HepG2 (cell line): Measurements from ENCODE around the gene CLDN18. TPM values are rescaled to one million over a fixed set of nuclear protein-coding genes. Genes with fewer than 3 reads are reported as not detected.
A peak's percentile ranks its signal among the peaks of the same experiment; 100 is the strongest.

Source experiments
- ATAC-seq: fragments of 200-7000 bp; cut with Tn5 transposase; 3 replicates; pipeline ENCODE4 v1.9.1; 2020; ENCODE audit warnings: mild to moderate bottlenecking, moderate library complexity
- BruUV-seq: library from RNA; stranded (reverse); fragments of 400-500 nt; replicated peaks from 2 replicates; lab custom pipeline; 2021; lab: Mats Ljungman, UMichigan
- CTCF ChIA-PET: fragments of 300-600 bp; formaldehyde crosslinking; extraction: SDS; loops from one replicate; lab custom pipeline; 2021; ENCODE audit warnings: low total read pairs, inconsistent platforms, low intra/inter-chr PET ratio; lab: Yijun Ruan, JAX
- POLR2A ChIA-PET: fragments of 350-600 bp; sonication (Branson Sonifier 250); formaldehyde crosslinking; loops from one replicate; lab custom pipeline; 2020; ENCODE audit warnings: antibody characterized with exemption, inconsistent platforms; lab: Yijun Ruan, JAX
- DNase-seq: peaks from one replicate; pipeline ENCODE4 v3.0.0-alpha.2; 2015; ENCODE audit warnings: low spot score
- FAIRE-seq: peaks from 3 replicates; lab custom pipeline; 2011; peaks lifted over from hg19 to GRCh38; lab: Jason Lieb, UNC
- H2AFZ ChIP-seq: one replicate; pipeline ENCODE4 v1.6.1; 2011; ENCODE audit warnings: low read length, inconsistent platforms
- H3K27ac ChIP-seq: fragments of 300-600 bp; 3 replicates; pipeline ENCODE4 v1.8.0; 2011; ENCODE audit warnings: mixed run types, mild to moderate bottlenecking, mixed read lengths, low read length, inconsistent platforms; ENCODE audit not compliant: insufficient read depth; ENCODE audit errors: extremely low read length
- H3K27me3 ChIP-seq, 2 experiments: fragments of 200-600 bp in 1 of 2; 2 replicates in 1 of 2; 3 replicates in 1 of 2; pipeline versions ENCODE4 v1.6.0 to v1.8.0; 2011; ENCODE audit warnings: low read length in 2 of 2, mild to moderate bottlenecking in 2 of 2, moderate library complexity in 2 of 2, inconsistent platforms in 1 of 2; ENCODE audit not compliant: insufficient read depth in 2 of 2, control insufficient read depth in 1 of 2
- H3K36me3 ChIP-seq, 2 experiments: fragments of 200-600 bp in 1 of 2; replicated peaks in 1 of 2; 2 replicates in 1 of 2; 3 replicates in 1 of 2; pipeline versions ENCODE4 v1.5.1 to v1.8.0; 2011; ENCODE audit warnings: low read length in 2 of 2, inconsistent platforms in 1 of 2; ENCODE audit not compliant: insufficient read depth in 2 of 2, control insufficient read depth in 1 of 2
- H3K4me1 ChIP-seq: 2 replicates; pipeline ENCODE4 v1.5.1; 2012; ENCODE audit warnings: low read length, inconsistent platforms; ENCODE audit not compliant: insufficient read depth
- H3K4me2 ChIP-seq: 2 replicates; pipeline ENCODE4 v1.6.0; 2011; ENCODE audit warnings: low read depth, low read length, inconsistent platforms
- H3K4me3 ChIP-seq, 3 experiments: fragments of 200-600 bp in 1 of 3; sonication (generic), shearing (Covaris generic) in 1 of 3; replicated peaks in 1 of 3; 2 replicates each; pipeline ENCODE4 v1.5.1; 2011 to 2016; ENCODE audit warnings: low read length in 3 of 3, inconsistent platforms in 2 of 3, low read depth in 2 of 3, mild to moderate bottlenecking in 2 of 3, control low read depth in 1 of 3, mixed read lengths in 1 of 3; ENCODE audit not compliant: insufficient read depth in 1 of 3
- H3K79me2 ChIP-seq: one replicate; pipeline ENCODE4 v1.6.1; 2011; ENCODE audit warnings: low read length, inconsistent platforms; ENCODE audit not compliant: insufficient read depth
- H3K9ac ChIP-seq: 2 replicates; pipeline ENCODE4 v1.6.0; 2011; ENCODE audit warnings: mild to moderate bottlenecking, low read depth, low read length, inconsistent platforms; ENCODE audit not compliant: insufficient read depth
- H3K9me3 ChIP-seq: 2 replicates; pipeline ENCODE4 v1.5.1; 2012; ENCODE audit warnings: mild to moderate bottlenecking, low read length
- H4K20me1 ChIP-seq: 2 replicates; pipeline ENCODE4 v1.6.0; 2011; ENCODE audit warnings: inconsistent platforms, mild to moderate bottlenecking, low read length, moderate library complexity; ENCODE audit not compliant: insufficient read depth
- JUNB ChIP-seq: sonication (generic); formaldehyde crosslinking; IDR thresholded peaks from 2 replicates; pipeline ENCODE4 v1.8.0; 2022; ENCODE audit warnings: missing genetic modification reagents, mild to moderate bottlenecking, borderline replicate concordance
- KLF11 ChIP-seq: IDR thresholded peaks from 2 replicates; pipeline ENCODE4 v1.6.1; 2016; ENCODE audit warnings: missing compliant biosample characterization
- MAFF ChIP-seq: IDR thresholded peaks from 2 replicates; pipeline ENCODE4 v1.6.1; 2011; ENCODE audit warnings: low read depth, low read length, improper control_type of control experiment
- MAFK ChIP-seq, 2 experiments: IDR thresholded peaks in 1 of 2; conservative IDR thresholded peaks in 1 of 2; 2 replicates each; pipeline ENCODE4 v1.6.1; 2011; ENCODE audit warnings: improper control_type of control experiment in 2 of 2, low read length in 2 of 2
- MLLT10 ChIP-seq: sonication (generic); formaldehyde crosslinking; IDR thresholded peaks from 2 replicates; pipeline ENCODE4 v1.4.0; 2020; ENCODE audit warnings: missing genetic modification reagents
- NAIF1 ChIP-seq: sonication (generic); formaldehyde crosslinking; IDR thresholded peaks from 2 replicates; pipeline ENCODE4 v1.5.0; 2020; ENCODE audit warnings: mild to moderate bottlenecking, missing genetic modification reagents, borderline replicate concordance
- PHF8 ChIP-seq: sonication (generic); formaldehyde crosslinking; IDR thresholded peaks from 2 replicates; pipeline ENCODE4 v1.5.0; 2020; ENCODE audit warnings: missing genetic modification reagents
- POLR2AphosphoS2 ChIP-seq: IDR thresholded peaks from 2 replicates; pipeline ENCODE4 v1.6.1; 2011; ENCODE audit warnings: low read depth, low read length, improper control_type of control experiment
- REPIN1 ChIP-seq: sonication (generic); formaldehyde crosslinking; IDR thresholded peaks from 2 replicates; pipeline ENCODE4 v1.8.0; 2022; ENCODE audit warnings: missing genetic modification reagents, low read depth, mild to moderate bottlenecking, borderline replicate concordance
- RNF2 ChIP-seq: fragments of 450-650 bp; conservative IDR thresholded peaks from 2 replicates; pipeline ENCODE4 v1.6.1; 2016; ENCODE audit warnings: low read depth
- SNAPC2 ChIP-seq: sonication (generic); formaldehyde crosslinking; IDR thresholded peaks from 2 replicates; pipeline ENCODE4 v1.8.1; 2022; ENCODE audit warnings: mild to moderate bottlenecking, missing genetic modification reagents
- SOX6 ChIP-seq, 2 experiments: fragments of 450-650 bp in 1 of 2; sonication (generic) in 1 of 2; formaldehyde crosslinking in 1 of 2; IDR thresholded peaks; 2 replicates each; pipeline versions ENCODE4 v1.4.0 to v1.6.1; 2017 to 2020; ENCODE audit warnings: antibody characterized with exemption in 1 of 2, mild to moderate bottlenecking in 1 of 2, missing genetic modification reagents in 1 of 2
- ZNF570 ChIP-seq: sonication (generic); formaldehyde crosslinking; IDR thresholded peaks from 2 replicates; pipeline ENCODE4 v1.4.0; 2020; ENCODE audit warnings: mild to moderate bottlenecking, missing genetic modification reagents, borderline replicate concordance
- WGBS: methylation state at CpG from one replicate; pipeline ENCODE4 v1.1.6; 2017; ENCODE audit warnings: low lambda C conversion rate; 5-methylcytosine and 5-hydroxymethylcytosine counted together
- in situ Hi-C: cut with HindIII; loops from 2 replicates; pipeline ENCODE4 v1.10.0; 2017; ENCODE audit warnings: low pct_unique_long_range_greater_than_20kb; ENCODE audit not compliant: extremely low pct_ligation_motif_present
- intact Hi-C: fragments of 100-400 bp; cut with micrococcal nuclease; formaldehyde crosslinking; loops from one replicate; pipeline ENCODE4 v1.10.0; 2022; ENCODE audit not compliant: unreplicated experiment
- polyA plus RNA-seq, 8 experiments: library from polyadenylated mRNA; depleted of rRNA in 3 of 8; stranded (reverse) in 7 of 8; unstranded in 1 of 8; fragments of >200 nt; fragmentation: Illumina TruSeq in 4 of 8; extraction: Trizol in 4 of 8; gene quantifications; 2 replicates each; pipeline versions ENCODE4 v1.2.1 to v1.2.3, GENCODE V29; 2011 to 2016; ENCODE audit warnings: low read depth in 4 of 8, missing spikeins in 1 of 8, mixed read lengths in 1 of 8; ENCODE audit not compliant: insufficient read depth in 1 of 8
- total RNA-seq, 5 experiments: library from RNA; depleted of rRNA; stranded (reverse); fragments of >200 nt; fragmentation: Illumina TruSeq; extraction: Trizol; gene quantifications; 2 replicates each; pipeline ENCODE4 v1.2.3, GENCODE V29; 2016; ENCODE audit warnings: low read depth in 1 of 5
- TF ChIP-seq, protein P1 (sequence below): sonication (generic); formaldehyde crosslinking; IDR thresholded peaks from 2 replicates; pipeline ENCODE4 v1.4.0; 2020; ENCODE audit warnings: missing genetic modification reagents, borderline replicate concordance

Gene CLDN18
- total and polyA plus RNA-seq, 2 of the 13 experiments (the other 11 are each of a cell fraction or from before 2014, with no cell fraction given): not detected

DNA sequence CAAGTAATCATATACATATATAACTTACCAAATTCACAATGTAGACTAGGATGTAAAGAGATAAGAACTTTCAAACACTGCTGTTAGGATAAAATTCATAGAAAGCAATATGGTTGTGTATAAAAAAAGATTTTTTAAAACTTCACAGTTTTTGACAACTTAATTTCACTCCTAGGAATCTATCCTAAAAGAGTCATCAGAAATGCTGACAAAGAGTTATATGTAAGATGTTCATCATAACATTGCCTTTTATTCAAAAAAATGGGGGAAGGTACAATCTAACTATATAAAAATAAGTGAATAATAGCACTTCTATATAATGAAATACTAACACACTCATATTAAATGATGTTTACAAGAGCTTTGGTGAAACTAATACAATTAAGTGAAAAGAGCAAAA, 4.3 kb upstream of the CLDN18 start:
- ATAC-seq: no peak

DNA sequence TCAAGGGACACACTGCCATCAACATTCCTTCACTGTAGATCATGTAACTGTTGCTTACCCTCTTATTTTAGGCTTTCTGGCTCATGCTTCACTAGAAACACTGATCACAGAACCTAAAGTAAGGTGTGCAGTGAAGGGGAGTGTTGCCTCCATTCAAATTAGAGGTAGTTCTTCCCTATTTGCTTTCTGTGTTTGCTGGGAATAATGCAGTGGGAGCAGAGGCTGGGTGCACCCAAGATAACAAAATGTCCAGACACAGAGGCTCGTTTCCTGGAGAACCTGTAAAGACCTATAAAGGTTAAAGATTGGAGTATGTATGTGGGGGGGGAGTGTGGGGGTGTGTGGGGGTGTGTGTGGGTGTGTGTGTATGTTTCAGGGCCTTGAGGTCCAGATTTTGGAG, 2.1 kb upstream of the CLDN18 start:
- 5% methylated on average over 1 of the region's 1 CpG for WGBS
- ATAC-seq (no peak), DNase-seq (no peak)
- Histone ChIP-seq H3K27ac (no peak overlapping the region), H3K9ac (no peak overlapping the region), H2AFZ (no peak overlapping the region), H3K4me2 (no peak overlapping the region), H3K27me3 (0 out of 5 replicates have a peak, but pooled peaks cover 0 to 3% of the 10 kb centered on the region in 2 experiments), H3K79me2 (no peaks in the 10 kb centered on the region), H3K4me1 (no peaks in the 10 kb centered on the region), H4K20me1 (no peaks in the 10 kb centered on the region)
- intact Hi-C loops (no loop called here), in situ Hi-C loops (no loop called here)
- CTCF ChIA-PET: no interaction called here
- no TSS peak for BruUV-seq
- TF ChIP-seq SNAPC2 (CRISPR knock-in tag) (no peak), MLLT10 (CRISPR knock-in tag) (no peak), SOX6 (IDR thresholded peaks at IDR 0.05) (no peak), SOX6 (CRISPR knock-in tag; IDR thresholded peaks at IDR 0.05) (no peak), KLF11 (CRISPR knock-in tag) (no peak), REPIN1 (CRISPR knock-in tag) (no peak), PHF8 (CRISPR knock-in tag) (no peak), RNF2 (no peak), NAIF1 (CRISPR knock-in tag) (no peak), JUNB (CRISPR knock-in tag) (no peak), POLR2AphosphoS2 (no peak)
- TF ChIP-seq, protein P1, sequence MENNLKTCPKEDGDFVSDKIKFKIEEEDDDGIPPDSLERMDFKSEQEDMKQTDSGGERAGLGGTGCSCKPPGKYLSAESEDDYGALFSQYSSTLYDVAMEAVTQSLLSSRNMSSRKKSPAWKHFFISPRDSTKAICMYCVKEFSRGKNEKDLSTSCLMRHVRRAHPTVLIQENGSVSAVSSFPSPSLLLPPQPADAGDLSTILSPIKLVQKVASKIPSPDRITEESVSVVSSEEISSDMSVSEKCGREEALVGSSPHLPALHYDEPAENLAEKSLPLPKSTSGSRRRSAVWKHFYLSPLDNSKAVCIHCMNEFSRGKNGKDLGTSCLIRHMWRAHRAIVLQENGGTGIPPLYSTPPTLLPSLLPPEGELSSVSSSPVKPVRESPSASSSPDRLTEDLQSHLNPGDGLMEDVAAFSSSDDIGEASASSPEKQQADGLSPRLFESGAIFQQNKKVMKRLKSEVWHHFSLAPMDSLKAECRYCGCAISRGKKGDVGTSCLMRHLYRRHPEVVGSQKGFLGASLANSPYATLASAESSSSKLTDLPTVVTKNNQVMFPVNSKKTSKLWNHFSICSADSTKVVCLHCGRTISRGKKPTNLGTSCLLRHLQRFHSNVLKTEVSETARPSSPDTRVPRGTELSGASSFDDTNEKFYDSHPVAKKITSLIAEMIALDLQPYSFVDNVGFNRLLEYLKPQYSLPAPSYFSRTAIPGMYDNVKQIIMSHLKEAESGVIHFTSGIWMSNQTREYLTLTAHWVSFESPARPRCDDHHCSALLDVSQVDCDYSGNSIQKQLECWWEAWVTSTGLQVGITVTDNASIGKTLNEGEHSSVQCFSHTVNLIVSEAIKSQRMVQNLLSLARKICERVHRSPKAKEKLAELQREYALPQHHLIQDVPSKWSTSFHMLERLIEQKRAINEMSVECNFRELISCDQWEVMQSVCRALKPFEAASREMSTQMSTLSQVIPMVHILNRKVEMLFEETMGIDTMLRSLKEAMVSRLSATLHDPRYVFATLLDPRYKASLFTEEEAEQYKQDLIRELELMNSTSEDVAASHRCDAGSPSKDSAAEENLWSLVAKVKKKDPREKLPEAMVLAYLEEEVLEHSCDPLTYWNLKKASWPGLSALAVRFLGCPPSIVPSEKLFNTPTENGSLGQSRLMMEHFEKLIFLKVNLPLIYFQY (CRISPR knock-in tag): no peak
- TF ChIP-seq, all 625 proteins: peak for 0
- no peak for FAIRE-seq
- Histone ChIP-seq H3K36me3 (no peaks in the 10 kb centered on the region), H3K4me3 (no peak overlapping the region), H3K9me3 (no peaks in the 10 kb centered on the region)
- POLR2A ChIA-PET: no interaction called here

More for the DNA sequence above, 4.3 kb upstream of the CLDN18 start:
- H3K27ac ChIP-seq: no peak overlapping the region
- H3K36me3 ChIP-seq: no peaks in the 10 kb centered on the region
- no peak overlapping the region for H3K4me2 ChIP-seq
- no peak for DNase-seq
- H3K9ac ChIP-seq: no peak overlapping the region
- H3K9me3 ChIP-seq: no peaks in the 10 kb centered on the region
- H3K27me3 ChIP-seq: no peaks in the 10 kb centered on the region; a peak in 1 of 5 replicates
- H3K79me2 ChIP-seq: no peaks in the 10 kb centered on the region
- H4K20me1 ChIP-seq: no peaks in the 10 kb centered on the region
- peak; percentile 40; the same call in 1 of the 2 replicates for TF ChIP-seq MAFF
- no peak for TF ChIP-seq ZNF570 (CRISPR knock-in tag)
- TF ChIP-seq MAFK (conservative IDR thresholded peaks at IDR 0.05 in 1 of 2, IDR thresholded peaks at IDR 0.05 in 1 of 2; ENCODE audit: low read length in 2 of 2): peak; percentile 42 to 76; a peak in 3 of 4 replicates
- H3K4me3 ChIP-seq: no peak overlapping the region
- intact Hi-C loops (no loop called here), in situ Hi-C loops (no loop called here)
- no peak overlapping the region for H2AFZ ChIP-seq
- no TSS peak for BruUV-seq
- POLR2A ChIA-PET: no interaction called here
- CTCF ChIA-PET: no interaction called here
- no peak for FAIRE-seq
- H3K4me1 ChIP-seq: no peaks in the 10 kb centered on the region
